GM18511 (cell line): ENCODE data around the gene CERT1.

ENCODE experiments used
- ATAC-seq: cut with Tn5 transposase; IDR thresholded peaks from one replicate; pipeline ENCODE4 v1.9.1; 2021; ENCODE audit warnings: mild to moderate bottlenecking, moderate library complexity; ENCODE audit not compliant: unreplicated experiment

Gene CERT1

DNA sequence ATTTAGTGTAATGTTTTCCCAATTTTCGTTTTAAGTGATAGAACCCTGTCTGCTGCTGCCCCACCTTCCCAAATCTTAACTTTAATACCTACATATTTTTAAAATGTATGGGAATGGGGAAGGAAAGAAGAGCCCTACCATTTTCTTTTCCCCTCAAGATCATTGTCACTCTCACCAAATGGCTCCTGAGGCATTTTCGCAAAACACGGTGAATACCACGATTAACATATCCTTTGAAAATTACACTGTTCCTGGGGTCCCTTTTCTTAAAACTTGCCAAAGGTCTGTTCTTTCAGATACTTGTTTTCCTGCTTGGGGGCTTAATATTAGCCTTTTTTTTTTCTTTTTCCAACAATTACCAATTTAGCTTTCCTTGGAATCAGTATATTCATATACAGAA lies 36.1 kb downstream of the CERT1 start:
- ATAC-seq, result no peak

DNA sequence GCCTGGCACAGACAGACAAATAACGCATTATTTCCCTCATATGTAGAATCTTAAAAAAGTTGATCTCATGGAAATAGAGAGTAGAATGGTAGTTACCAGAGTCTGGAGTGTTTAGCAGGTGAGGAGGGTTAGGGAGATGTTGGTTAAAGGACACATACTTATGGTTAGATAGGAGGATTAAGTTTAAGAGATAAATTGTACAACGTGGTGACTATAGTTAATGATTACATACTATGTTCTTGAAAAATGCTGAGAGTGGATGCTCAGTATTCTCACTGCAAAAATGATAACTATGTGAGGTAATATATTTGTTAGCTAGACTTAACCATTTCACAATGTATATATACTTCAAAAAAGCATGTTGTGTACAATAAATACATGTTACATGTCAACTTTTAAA lies 38.0 kb downstream of the CERT1 start:
- no peak for ATAC-seq

DNA sequence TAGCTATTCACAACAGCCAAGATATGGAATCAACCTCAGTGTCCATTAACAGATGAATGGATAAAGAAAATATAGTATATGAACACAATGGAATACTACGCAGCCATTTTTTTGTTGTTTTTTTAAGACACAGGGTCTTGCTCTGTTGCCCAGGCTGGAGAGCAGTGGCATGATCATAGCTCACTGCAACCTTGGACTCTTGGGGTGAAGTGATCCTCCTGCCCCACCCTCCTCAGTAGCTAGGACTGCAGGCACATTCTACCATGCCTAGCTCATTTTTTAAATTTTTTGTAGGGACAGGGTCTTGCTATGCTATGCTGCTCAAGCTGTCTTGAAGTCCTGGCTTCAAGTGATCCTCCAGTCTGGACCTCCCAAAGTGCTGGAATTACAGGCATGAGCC lies 38.5 kb downstream of the CERT1 start:
- ATAC-seq, result no peak

DNA sequence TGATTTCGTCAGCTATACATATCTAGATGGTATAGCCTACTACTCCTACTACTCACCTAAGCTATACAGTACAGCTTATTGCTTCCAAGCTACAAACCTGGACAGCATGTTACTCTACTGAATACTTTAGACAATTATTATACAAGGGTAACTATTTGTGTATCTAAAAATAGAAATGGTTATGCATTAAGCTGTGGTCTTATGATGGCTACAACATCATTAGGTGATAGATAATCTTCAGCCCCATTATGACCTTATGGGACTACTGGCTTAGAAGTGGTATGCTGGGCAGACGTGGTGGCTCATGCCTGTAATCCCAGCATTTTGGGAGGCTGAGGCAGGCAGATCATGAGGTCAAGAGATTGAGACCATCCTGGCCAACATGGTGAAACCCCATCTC lies 40.2 kb downstream of the CERT1 start:
- ATAC-seq, result no peak

DNA sequence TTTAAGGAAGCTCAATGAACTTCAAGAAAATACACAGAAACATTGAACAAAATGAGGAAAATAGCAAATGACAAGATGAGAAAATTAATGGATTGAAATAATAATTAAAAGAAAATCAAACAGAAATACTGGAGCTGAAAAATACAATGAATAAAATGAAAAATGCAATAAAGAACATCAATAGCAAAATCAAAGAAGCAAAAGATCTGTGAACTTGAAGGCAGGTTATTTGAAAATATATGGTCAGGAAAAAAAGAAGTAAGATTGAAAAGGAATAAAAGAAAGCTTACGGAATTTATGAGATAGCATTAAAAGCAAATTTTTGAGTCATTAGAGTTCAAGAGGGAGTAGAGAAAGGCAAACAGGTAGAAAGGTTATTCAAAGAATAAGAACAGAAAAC lies 42.4 kb downstream of the CERT1 start:
- ATAC-seq, result no peak

DNA sequence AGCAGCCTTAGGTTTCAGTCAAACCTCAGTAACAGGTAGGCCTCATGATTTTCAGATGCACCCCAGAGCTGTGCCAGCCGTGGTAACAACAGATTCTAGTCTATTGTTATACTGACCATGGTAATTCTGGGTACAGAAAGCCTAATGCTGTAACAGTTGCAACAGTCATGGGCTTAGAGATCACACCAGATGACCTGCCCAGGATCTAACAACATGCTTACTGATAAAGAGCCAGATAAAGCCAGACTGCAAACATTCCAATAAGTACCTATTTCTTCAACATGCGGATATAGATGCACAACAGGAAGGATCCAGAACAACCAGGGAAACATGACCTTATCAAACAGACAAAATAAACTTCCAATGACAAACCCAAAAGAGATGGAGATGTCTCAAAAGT lies 42.8 kb downstream of the CERT1 start:
- ATAC-seq, result no peak

DNA sequence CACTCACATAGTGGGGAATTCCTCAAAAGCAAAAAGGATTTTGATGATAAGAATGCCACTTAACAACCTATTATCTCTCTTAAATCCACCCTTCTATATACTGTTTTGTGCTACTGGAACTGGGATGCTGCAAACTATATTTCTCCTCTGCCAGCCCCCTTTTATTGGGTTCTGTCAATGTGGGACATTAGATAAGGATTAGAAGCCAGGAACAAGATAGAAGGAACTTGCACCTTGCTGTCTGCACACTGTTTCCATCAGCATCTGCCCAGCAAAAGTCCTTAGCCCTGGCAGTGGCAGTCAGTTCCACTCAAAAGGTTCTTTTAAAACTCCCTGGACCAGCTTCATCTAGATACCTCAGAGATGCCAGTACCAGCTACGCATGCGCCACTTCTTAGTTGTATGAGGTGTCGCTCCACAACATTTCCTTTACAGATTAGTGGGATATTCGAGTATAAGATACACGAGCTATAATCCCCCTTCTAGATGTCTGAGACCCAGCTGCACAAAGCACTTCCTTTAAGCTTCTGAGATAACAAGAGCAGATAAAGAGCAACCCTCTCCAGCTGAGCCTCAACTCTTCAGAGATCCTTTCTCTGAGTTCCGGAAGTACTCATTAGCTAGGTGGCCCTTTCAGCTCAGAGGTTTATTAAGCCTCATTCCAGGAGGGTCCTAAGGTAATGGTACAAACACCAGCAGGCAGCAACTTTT lies 45.3 kb downstream of the CERT1 start:
- ATAC-seq, result no peak

DNA sequence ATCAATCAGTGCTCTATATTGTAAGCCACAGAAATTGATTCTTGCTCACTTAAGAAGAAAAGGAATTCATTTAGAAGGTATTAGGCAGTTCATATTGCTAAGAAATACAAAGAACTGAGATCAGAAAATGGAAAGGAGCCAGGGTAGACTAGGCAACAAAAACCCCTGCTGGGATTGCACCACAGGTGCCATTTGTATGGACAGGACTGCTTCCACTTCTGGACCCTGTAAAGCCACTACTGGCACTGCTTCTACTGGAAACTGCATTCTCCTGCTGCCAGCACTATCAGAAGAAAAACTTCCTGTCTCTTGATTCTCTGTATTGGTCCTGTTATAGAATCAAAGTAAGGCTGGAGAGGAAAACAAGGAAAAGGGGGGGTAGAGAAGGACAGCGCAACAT lies 45.9 kb downstream of the CERT1 start:
- no peak for ATAC-seq

DNA sequence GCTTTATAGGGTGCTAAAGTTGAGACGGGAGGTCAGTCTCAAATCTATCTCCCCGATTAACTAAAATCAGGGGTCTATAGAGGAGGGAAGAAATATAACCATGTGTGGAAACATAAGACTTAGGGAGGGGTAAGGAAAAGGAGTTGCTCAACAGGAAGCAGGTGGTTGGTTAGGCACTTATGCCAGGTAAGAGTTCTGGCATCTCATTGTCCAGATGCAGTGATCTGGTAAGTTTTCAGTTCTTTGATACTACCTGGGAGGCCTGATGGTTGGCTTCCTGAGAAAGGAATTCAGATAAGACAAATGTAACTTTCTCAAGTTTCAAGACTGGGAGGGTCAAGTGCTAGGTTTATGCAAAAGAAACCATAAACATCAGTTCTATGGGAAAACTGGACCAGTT lies 47.7 kb downstream of the CERT1 start:
- ATAC-seq, result no peak

DNA sequence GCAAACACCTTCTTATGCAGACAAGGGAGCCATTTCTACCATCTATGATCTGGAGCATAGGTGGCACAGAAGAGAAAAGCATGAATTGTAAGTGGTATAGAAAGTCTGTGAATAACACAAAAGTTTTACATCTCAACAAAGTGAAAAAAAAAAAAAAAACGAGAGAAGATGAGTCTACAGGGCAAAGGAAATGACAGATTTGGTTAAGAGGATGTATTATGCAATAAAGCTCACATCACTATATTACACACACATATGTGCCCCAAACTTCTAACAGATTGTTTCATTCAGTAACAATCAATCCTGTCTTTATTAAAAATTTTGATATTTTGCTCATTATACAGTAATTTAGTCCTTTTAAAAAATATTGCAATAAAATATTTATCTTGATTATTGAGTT lies 49.8 kb downstream of the CERT1 start:
- no peak for ATAC-seq

DNA sequence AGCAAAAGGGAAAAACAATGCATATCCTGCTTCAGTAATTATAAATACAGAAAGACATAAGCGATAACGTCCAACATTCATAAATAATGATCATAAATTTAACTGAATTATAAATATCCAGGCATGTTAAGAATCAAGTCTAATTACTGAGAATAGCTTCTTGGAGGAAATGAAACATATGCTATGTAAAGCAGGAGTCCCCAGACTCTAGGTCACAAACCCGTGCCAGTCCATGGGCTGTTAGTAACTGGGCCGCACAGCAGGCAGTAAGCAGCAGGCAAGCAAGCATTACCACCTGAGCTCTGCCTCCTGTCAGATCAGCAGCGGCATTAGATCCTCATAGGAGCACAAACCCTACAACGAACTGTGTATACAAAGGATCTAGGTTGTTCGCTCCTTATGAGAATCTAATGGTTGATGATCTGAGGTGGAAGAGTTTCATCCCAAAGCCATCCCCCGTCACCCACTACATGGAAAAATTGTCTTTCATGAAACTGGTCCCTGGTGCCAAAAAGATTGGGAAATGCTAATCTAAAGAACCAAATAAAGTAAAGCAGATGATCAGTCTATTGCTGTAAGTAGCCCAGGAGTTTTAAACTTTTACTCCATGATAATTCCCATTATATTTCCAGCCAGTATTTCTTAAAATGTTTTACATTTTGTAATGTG lies 50.4 kb downstream of the CERT1 start:
- peak; percentile 82 for ATAC-seq

DNA sequence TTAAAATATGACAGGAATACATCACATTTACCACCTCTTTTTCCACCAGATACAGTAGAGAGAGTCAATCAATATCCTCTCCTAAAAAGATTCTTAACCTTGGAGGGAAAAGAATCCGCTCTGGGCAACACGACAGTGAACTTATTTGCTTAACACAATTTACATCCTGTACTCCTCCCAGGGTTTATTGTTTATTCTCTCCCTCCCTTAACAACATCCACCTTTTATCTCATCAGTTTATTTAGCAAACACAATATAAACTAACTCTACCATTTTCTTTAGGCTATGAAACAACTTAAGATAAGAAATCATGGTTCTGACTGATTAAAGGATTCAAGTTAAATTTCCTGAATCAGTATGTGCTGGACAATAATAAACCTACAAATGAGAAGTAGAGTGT lies 50.9 kb downstream of the CERT1 start:
- ATAC-seq, result peak; percentile 24

DNA sequence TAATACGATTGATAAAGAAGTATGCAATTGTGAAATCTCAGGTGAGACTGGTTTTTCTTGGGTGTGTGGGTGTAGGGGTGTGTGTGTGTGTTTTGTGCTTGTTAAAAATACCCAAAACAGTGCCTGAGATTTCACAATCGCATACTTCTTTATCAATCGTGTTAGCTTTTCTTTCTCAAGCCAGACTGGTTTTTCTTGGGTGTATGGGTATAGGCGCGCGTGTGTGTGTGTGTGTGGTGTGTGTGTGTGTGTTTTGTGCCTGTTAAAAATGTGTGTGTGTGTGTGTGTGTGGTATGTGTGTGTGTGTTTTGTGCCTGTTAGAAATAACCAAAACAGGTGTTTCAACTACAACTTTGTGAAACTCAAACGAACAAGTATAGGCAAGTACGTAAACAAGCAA lies 53.7 kb downstream of the CERT1 start:
- ATAC-seq, result no peak

DNA sequence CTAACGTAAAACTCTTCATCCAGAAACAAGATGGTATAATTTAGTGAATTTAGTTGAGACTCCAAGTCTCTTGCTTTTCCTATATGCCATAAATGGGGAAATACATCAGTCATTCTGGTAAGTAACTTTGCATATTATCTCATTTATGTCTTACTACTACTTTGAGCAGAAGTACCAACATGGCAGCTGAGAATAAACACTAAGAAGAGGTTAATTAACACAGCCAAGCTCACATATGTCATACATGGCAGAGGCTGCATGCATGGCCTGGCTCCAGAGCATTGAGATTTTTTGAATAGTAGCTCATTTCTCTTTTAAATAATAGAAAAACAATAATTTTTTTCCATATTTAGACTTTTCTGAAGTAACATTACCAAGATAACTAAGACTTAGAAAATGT lies 54.3 kb downstream of the CERT1 start:
- ATAC-seq, result no peak

DNA sequence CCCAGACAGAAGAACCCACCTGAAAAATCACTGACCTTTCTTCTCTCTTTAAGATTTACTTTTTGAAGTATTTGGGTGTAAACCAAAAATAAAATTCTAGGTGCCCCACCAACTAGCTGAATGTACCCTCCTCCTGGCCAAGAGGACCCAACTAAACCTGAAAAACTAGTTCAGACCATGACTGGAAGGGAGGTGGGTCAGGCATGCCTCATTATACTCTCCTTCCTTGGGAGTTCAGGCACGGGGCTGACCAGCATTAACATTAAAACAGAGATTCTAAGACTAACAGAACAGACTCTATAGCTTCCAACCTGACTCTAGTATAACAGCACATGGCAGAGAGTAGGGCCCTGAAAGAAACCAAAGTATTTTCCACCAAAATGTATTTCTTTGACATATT lies 61.4 kb downstream of the CERT1 start:
- ATAC-seq, result no peak

DNA sequence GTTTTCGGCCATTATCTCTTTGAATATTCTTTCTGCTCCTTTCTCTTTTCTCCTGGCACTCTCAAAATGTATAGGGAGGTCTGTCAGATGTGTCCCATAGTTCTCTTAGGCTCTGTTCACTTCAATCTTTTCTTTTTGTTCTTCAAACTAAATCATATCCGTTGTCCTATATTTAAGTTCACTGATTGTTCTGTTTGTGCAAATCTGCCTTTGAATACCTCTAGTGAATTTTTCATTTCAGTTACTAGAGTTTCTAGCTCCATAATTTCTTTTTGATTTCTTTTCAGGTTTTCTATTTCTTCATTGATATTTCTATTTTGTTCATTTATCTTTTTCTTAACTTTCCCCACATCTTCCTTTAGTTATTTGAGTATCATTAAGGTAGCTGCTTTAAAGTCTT lies 65.4 kb downstream of the CERT1 start:
- no peak for ATAC-seq

DNA sequence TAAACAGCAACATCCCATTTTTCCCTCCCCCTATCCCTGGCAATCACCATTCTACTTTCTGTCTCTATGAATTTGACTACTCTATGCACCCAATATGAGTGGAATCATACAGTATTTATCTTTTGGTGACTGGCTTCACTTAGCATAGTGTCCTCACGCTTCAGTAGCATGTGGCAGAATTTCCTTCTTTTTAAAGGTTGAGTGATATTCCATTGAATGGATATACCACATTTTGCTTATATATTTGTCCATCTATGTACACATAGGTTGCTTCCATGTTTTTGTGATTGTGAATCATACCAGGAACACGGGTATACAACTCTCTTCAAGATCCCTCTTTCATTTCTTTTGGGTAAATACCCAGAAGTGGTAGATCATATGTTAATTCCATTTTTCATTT lies 69.9 kb downstream of the CERT1 start:
- no peak for ATAC-seq

DNA sequence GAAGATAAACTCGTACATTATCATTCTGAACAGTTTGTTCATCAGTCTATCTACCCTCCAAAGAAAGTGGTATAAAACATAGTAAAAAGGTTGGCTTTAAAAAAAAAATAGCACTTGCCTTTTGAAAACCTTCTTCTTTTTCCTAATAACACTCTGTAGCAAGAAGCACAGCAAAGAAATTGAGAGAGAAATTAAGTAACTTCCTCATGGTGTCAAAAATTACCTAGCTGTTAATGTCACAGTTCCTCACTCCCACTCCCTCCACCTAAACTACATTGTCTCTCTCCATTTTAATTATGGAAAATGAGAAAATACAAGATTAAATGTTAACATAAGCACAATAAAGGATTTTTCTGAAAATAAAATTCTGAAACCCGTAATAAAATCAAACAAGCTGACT lies 72.2 kb downstream of the CERT1 start:
- ATAC-seq, result no peak

DNA sequence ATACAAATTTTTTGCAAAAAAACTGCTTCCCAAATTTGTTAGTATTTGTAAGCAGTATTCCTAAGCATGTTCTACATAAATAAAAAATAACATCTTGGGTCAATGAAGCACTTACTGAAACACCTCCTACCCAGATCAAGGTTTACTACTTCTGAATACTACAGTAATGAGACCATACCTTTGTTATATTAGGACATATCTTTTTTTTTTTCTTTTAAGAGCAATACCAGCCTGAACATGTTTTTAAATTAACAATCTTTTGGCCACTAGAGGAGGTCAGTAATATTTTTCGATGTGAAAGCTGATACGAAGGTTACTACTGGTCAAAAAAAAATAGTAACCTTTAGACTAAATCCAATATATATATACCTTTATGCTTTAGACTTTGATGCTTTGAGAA lies 72.7 kb downstream of the CERT1 start:
- no peak for ATAC-seq

DNA sequence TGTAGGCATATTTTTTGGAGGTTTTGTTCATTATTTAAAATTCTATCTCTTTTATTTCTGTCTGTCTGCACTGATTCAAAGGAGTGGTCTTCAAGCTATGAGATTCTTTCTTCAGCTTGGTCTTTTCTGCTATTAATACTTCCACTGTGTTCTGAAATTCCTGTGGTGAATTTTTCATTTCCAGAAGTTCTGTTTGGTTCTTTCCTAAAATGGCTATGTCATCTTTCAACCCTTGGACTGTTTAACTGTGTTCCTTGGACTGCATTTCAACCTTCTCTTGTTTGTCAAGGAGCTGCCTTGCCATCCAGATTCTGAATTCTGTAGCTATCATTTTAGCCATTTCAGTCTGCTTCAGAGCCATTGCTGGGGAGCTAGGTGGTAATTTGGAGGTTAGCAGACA lies 76.3 kb downstream of the CERT1 start:
- no peak for ATAC-seq

DNA sequence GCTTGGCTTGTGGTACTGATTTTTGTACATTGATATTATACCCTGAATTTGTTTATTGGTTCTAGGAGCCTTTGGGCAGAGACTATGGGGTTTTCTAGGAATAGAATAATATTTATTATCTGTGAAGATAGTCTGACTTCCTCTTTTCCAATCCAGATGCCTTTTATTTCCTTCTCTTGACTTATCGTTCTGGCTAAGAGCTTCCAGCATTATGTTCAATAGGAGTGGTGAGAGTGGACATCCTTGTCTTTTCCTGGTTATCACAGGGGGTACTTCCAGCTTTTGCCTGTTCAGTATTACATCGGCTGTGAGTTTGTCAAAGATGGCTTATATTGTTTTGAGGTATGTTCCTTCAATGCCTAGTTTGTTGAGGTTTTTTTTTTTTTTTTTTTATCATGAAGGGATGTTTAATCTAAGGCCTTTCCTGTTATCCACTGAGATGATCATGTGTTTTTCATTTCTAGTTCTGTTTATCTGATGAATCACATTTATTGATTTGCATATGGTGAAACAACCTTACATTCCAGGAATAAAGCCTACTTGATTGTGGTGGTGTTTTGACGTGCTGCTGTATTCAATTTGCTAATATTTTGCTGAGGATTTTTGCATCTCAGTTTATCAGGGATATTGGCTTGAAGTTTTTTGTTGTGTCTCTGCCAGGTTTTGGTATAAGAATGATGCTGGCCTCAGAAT lies 77.5 kb downstream of the CERT1 start:
- ATAC-seq, result no peak

DNA sequence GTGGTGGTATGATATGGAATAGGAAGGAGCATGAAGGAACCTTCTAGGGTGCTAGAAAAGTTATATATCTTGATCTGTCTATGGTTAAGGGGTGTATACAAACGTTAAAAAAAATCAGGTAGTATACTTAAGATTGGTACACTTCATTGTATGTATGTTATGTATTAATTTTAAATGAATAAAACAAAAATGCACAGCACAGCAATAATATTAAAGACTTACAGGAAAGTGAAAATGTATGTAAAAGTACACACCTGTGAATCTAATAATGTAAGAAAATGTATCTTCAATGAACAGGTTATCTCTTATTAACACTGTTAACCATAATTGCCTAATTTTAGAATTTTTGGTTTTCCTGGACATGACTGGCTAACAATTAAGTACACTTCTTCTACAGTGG lies 97.2 kb downstream of the CERT1 start:
- ATAC-seq, result no peak
